Testis (tissue), 3 donors: Measurements from ENCODE around the gene PCDHGA1. TPM values are rescaled to one million over a fixed set of nuclear protein-coding genes. Genes with fewer than 3 reads are reported as not detected.
A peak's percentile ranks its signal among the peaks of the same experiment; 100 is the strongest.

Experiments
- DNase-seq: peaks from one replicate; pipeline ENCODE4 v3.0.0-alpha.2; 2019
- H3K27ac ChIP-seq, 2 donors: fragments of 200-600 bp; sonication (generic); one replicate each; pipeline ENCODE4 v1.5.1; 2019
- H3K27me3 ChIP-seq: fragments of 200-600 bp; sonication (generic); one replicate; pipeline ENCODE4 v1.5.1; 2019
- H3K36me3 ChIP-seq: fragments of 200-600 bp; sonication (generic); one replicate; pipeline ENCODE4 v1.5.1; 2017; ENCODE audit warnings: low read depth; ENCODE audit errors: missing control alignments
- H3K4me1 ChIP-seq: fragments of 200-600 bp; sonication (generic); one replicate; pipeline ENCODE4 v1.5.1; 2019
- H3K4me3 ChIP-seq, 2 donors: fragments of 200-600 bp; sonication (generic); one replicate each; pipeline ENCODE4 v1.5.1; 2017 to 2019
- H3K9me3 ChIP-seq: fragments of 200-600 bp; sonication (generic); one replicate; pipeline ENCODE4 v1.5.1; 2017
- CTCF ChIP-seq, 3 experiments: fragments of 450-650 bp in 2 of 3; fragments of 200-600 bp in 1 of 3; sonication (generic) in 1 of 3; IDR thresholded peaks; one replicate each; pipeline ENCODE4 v1.5.1; 2016 to 2019; ENCODE audit warnings: antibody characterized with exemption in 3 of 3, mild to moderate bottlenecking in 2 of 3, moderate library complexity in 1 of 3
- POLR2A ChIP-seq: fragments of 450-650 bp; IDR thresholded peaks from one replicate; pipeline ENCODE4 v1.6.1; 2017; ENCODE audit warnings: antibody characterized with exemption, mild to moderate bottlenecking, moderate library complexity
- WGBS, 2 donors: methylation state at CpG; one replicate each; pipeline ENCODE4 v1.1.5; 2018; 5-methylcytosine and 5-hydroxymethylcytosine counted together
- intact Hi-C: fragments of 100-400 bp; cut with DNase I; formaldehyde crosslinking; loops from one replicate; pipeline ENCODE4 v1.15.1; 2023; ENCODE audit warnings: low total_unique reads
- polyA plus RNA-seq: library from polyadenylated mRNA; stranded (reverse); fragments of 350-450 nt; fragmentation: Illumina TruSeq; extraction: RNeasy Lipid Tissue Mini Kit (QIAGEN cat#74804); gene quantifications from one replicate; pipeline ENCODE4 v1.2.3, GENCODE V29; 2014; ENCODE audit warnings: low read depth, low replicate concordance; ENCODE audit not compliant: insufficient read depth
- total RNA-seq, 2 donors: library from RNA; depleted of rRNA; stranded (reverse); fragments of >200 nt; gene quantifications; one replicate each; pipeline ENCODE4 v1.2.3, GENCODE V29; 2016

Gene PCDHGA1
- total and polyA plus RNA-seq, 3 donors from 2014 or later, result 1.6 to 13.1 (median 8.7) TPM

DNA sequence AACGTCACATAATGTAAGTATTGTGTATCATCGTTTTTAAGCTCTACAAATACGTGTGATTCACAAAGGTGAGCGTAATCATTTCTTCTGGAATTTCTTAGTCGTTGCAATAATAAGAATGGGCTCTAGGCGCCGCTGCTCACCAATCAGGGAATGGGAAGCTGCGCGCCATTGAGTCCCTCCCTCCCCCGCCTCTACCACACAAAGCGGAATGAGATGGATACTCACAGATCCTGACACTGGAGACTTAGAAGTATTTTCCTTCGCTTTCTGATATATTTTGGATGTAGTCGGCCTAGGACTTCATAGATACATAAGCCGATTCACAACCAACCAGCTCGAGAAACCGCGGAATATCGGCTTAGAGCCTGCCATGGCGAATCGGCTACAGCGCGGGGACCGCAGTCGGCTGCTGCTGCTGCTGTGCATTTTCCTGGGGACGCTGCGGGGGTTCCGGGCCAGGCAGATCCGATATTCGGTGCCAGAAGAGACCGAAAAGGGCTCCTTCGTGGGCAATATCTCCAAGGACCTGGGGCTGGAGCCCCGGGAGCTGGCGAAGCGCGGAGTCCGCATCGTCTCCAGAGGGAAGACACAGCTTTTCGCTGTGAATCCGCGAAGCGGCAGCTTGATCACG is 90.7 kb downstream of the PCDHGA1 start, which contains the start of gene PCDHGA11:
Gene PCDHGA11 (plus strand): TSS at position 197 of the 634 bp plus-strand sequence. CDS start 177 bp downstream, at position 374.
- peak; percentile 73 for DNase-seq
- Histone ChIP-seq H3K36me3 (no peaks in the 10 kb centered on the region), H3K27ac (no peak within 1 kb of the TSS), H3K4me1 (peaks cover 3% of the 10 kb centered on the region), H3K9me3 (no peaks in the 10 kb centered on the region), H3K4me3 (peak within 1 kb of the TSS; percentile 26 to 27), H3K27me3 (no peaks in the 10 kb centered on the region)
- TF ChIP-seq CTCF (IDR thresholded peaks at IDR 0.05) (peak; percentile 17 to 51 (median 23)), POLR2A (no peak)
- WGBS, 2 donors, result 17 to 20% methylated on average over 37 to 42 of the region's 42 CpGs
- intact Hi-C loops, result loop anchor here (10.0 kb wide), 1 partner anchor 104 kb away; no protein-coding TSS in a partner anchor

DNA sequence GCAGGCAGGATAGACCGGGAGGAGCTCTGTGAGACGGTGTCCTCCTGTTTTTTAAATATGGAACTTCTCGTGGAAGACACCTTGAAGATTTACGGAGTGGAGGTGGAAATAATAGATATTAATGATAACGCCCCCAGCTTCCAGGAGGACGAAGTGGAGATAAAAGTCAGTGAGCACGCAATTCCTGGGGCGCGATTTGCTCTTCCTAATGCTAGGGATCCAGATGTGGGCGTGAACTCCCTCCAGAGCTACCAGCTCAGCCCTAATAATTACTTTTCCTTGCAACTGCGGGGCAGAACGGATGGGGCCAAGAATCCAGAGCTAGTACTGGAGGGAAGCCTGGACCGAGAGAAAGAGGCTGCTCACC is 91.2 kb downstream of the PCDHGA1 start:
- Histone ChIP-seq H3K27ac (no peak overlapping the region), H3K36me3 (no peaks in the 10 kb centered on the region), H3K4me1 (peaks cover 3% of the 10 kb centered on the region), H3K9me3 (no peaks in the 10 kb centered on the region), H3K27me3 (no peaks in the 10 kb centered on the region), H3K4me3 (peak overlapping the region; percentile 26 to 27)
- no peak for DNase-seq
- intact Hi-C loops, result loop anchor here (10.0 kb wide), 1 partner anchor 103 kb away; no protein-coding TSS in a partner anchor
- TF ChIP-seq POLR2A (no peak), CTCF (IDR thresholded peaks at IDR 0.05) (no peak)
- WGBS, 2 donors, result 15 to 17% methylated on average over 13 of the region's 13 CpGs

- Histone ChIP-seq H3K4me1 (peaks cover 3% of the 10 kb centered on the region), H3K9me3 (no peaks in the 10 kb centered on the region), H3K36me3 (no peaks in the 10 kb centered on the region), H3K27ac (no peak overlapping the region), H3K27me3 (no peaks in the 10 kb centered on the region), H3K4me3 (no peak overlapping the region)
- intact Hi-C loops, result loop anchor here (10.0 kb wide), 1 partner anchor 102 kb away; no protein-coding TSS in a partner anchor
- TF ChIP-seq CTCF (IDR thresholded peaks at IDR 0.05) (no peak), POLR2A (no peak)
- 22 to 25% methylated on average over 10 to 34 of the region's 42 CpGs for WGBS, 2 donors
- no peak for DNase-seq
Observed at GRCh38 chr5:141422742-141423291, 92.5 kb downstream of the PCDHGA1 start.

- H3K27me3 ChIP-seq, result no peaks in the 10 kb centered on the region
- H3K9me3 ChIP-seq, result no peaks in the 10 kb centered on the region
- no peak for TF ChIP-seq CTCF (IDR thresholded peaks at IDR 0.05)
- TF ChIP-seq POLR2A, result no peak
- H3K36me3 ChIP-seq, result no peaks in the 10 kb centered on the region
- intact Hi-C loops, result loop anchor here (10.0 kb wide), 1 partner anchor 97 kb away; no protein-coding TSS in a partner anchor
- 25 to 40% methylated on average over 8 to 42 of the region's 53 CpGs for WGBS, 2 donors
- H3K4me3 ChIP-seq, result no peak overlapping the region
- DNase-seq, result no peak
- no peaks in the 10 kb centered on the region for H3K4me1 ChIP-seq
- no peak overlapping the region for H3K27ac ChIP-seq
Observed at GRCh38 chr5:141427783-141428426, 97.6 kb downstream of the PCDHGA1 start.
